HCT116 (cell line): ENCODE measurements around the gene STK32B.

Experiments used
- CEBPB ChIP-seq: IDR thresholded peaks from 2 replicates; pipeline ENCODE4 v1.6.1; 2012; ENCODE audit warnings: low read depth
- CTCF ChIP-seq, 3 experiments: fragments of 200-600 bp in 1 of 3; sonication (generic) in 1 of 3; IDR thresholded peaks in 2 of 3; conservative IDR thresholded peaks in 1 of 3; 2 replicates each; pipeline ENCODE4 v1.5.1; 2012 to 2017; ENCODE audit warnings: low read depth in 2 of 3, low read length in 2 of 3, antibody characterized with exemption in 1 of 3, borderline replicate concordance in 1 of 3, control low read depth in 1 of 3, mild to moderate bottlenecking in 1 of 3, mixed read lengths in 1 of 3, mixed run types in 1 of 3, moderate library complexity in 1 of 3; ENCODE audit not compliant: insufficient read depth in 1 of 3
- EZH2 ChIP-seq: fragments of 200-600 bp; sonication (generic); IDR thresholded peaks from 2 replicates; pipeline ENCODE4 v1.6.1; 2017; ENCODE audit warnings: antibody characterized with exemption, mixed run types
- EZH2phosphoT487 ChIP-seq: fragments of 200-600 bp; IDR thresholded peaks from 2 replicates; pipeline ENCODE4 v1.6.1; 2018; ENCODE audit warnings: antibody characterized with exemption, borderline replicate concordance
- JUND ChIP-seq: IDR thresholded peaks from 2 replicates; pipeline ENCODE4 v1.6.1; 2012
- POLR2A ChIP-seq: IDR thresholded peaks from 2 replicates; pipeline ENCODE4 v1.7.0; 2011; ENCODE audit warnings: borderline replicate concordance; ENCODE audit not compliant: insufficient read depth, insufficient read length; ENCODE audit errors: extremely low read depth
- POLR2AphosphoS5 ChIP-seq: IDR thresholded peaks from 2 replicates; pipeline ENCODE4 v1.6.1; 2011; ENCODE audit warnings: mild to moderate bottlenecking, low read depth, low read length, moderate library complexity
- SIN3A ChIP-seq: IDR thresholded peaks from 2 replicates; pipeline ENCODE4 v1.6.1; 2012; ENCODE audit warnings: low read depth
- TCF7L2 ChIP-seq: IDR thresholded peaks from 2 replicates; pipeline ENCODE4 v1.7.0; 2011; ENCODE audit warnings: borderline replicate concordance, inconsistent platforms; ENCODE audit not compliant: insufficient read depth, insufficient read length; ENCODE audit errors: extremely low read depth
- ZNF274 ChIP-seq: fragments of 200-500 bp; sonication (Bioruptor generic); IDR thresholded peaks from 2 replicates; pipeline ENCODE4 v1.6.1; 2014; ENCODE audit warnings: mild to moderate bottlenecking, low read depth, low read length, inconsistent platforms

- TF ChIP-seq TCF7L2 (no peak), EZH2 (no peak), POLR2A (no peak), CTCF (IDR thresholded peaks at IDR 0.05 in 2 of 3, conservative IDR thresholded peaks at IDR 0.05 in 1 of 3; ENCODE audit: borderline replicate concordance in 1 of 3, insufficient read depth in 1 of 3, low read depth in 2 of 3, low read length in 2 of 3) (peak in 2 of 3 experiments; percentile 6 to 24; a peak in 1 of 6 replicates), EZH2phosphoT487 (no peak), CEBPB (no peak), JUND (no peak), ZNF274 (no peak), SIN3A (no peak), POLR2AphosphoS5 (no peak)
Observed at GRCh38 chr4:5249727-5250126, 198.4 kb downstream of the STK32B start.
